GM19043 (cell line): ENCODE measurements around the gene PDE1A.
"Not testable (repeated sequence)": the region's sequence is repeated elsewhere in the genome, so short reads cannot be mapped to it uniquely, and the experiment has no call there.

ENCODE experiments used
- ATAC-seq: cut with Tn5 transposase; IDR thresholded peaks from one replicate; pipeline ENCODE4 v1.9.1; 2021; ENCODE audit warnings: low read depth; ENCODE audit not compliant: unreplicated experiment

Gene PDE1A

GRCh38 chr2:182412858-182413257, 14.0 kb downstream of the PDE1A start:
- ATAC-seq, result no peak

- no peak for ATAC-seq
Observed at GRCh38 chr2:182410120-182410519, 16.7 kb downstream of the PDE1A start.

GRCh38 chr2:182406221-182406620, 20.6 kb downstream of the PDE1A start:
- ATAC-seq, result no peak

GRCh38 chr2:182404975-182405561, 21.8 kb downstream of the PDE1A start:
- ATAC-seq, result no peak

GRCh38 chr2:182404092-182404491, 22.7 kb downstream of the PDE1A start:
- no peak for ATAC-seq

- no peak for ATAC-seq
Observed at GRCh38 chr2:182393270-182393760, 33.5 kb downstream of the PDE1A start.

- ATAC-seq, result no peak
Observed at GRCh38 chr2:182391443-182391842, 35.4 kb downstream of the PDE1A start.

GRCh38 chr2:182386267-182386880, 40.5 kb downstream of the PDE1A start:
- ATAC-seq, result not testable (repeated sequence)

- no peak for ATAC-seq
Observed at GRCh38 chr2:182384860-182385259, 42.0 kb downstream of the PDE1A start.

- no peak for ATAC-seq
Observed at GRCh38 chr2:182381225-182381624, 45.6 kb downstream of the PDE1A start.

- no peak for ATAC-seq
Observed at GRCh38 chr2:182379241-182379640, 47.6 kb downstream of the PDE1A start.

GRCh38 chr2:182378759-182379158, 48.1 kb downstream of the PDE1A start:
- no peak for ATAC-seq

GRCh38 chr2:182377467-182377866, 49.4 kb downstream of the PDE1A start:
- no peak for ATAC-seq

- no peak for ATAC-seq
Observed at GRCh38 chr2:182375862-182376261, 51.0 kb downstream of the PDE1A start.

- no peak for ATAC-seq
Observed at GRCh38 chr2:182372661-182373060, 54.2 kb downstream of the PDE1A start.

GRCh38 chr2:182368996-182369395, 57.8 kb downstream of the PDE1A start:
- no peak for ATAC-seq

GRCh38 chr2:182368446-182368845, 58.4 kb downstream of the PDE1A start:
- ATAC-seq, result no peak

- ATAC-seq, result no peak
Observed at GRCh38 chr2:182367401-182367800, 59.4 kb downstream of the PDE1A start.

GRCh38 chr2:182366628-182367027, 60.2 kb downstream of the PDE1A start:
- ATAC-seq, result no peak

- no peak for ATAC-seq
Observed at GRCh38 chr2:182365855-182366254, 61.0 kb downstream of the PDE1A start.

GRCh38 chr2:182361477-182361876, 65.4 kb downstream of the PDE1A start:
- ATAC-seq, result no peak

GRCh38 chr2:182360663-182361260, 66.1 kb downstream of the PDE1A start:
- no peak for ATAC-seq
